Urothelium cell line (cell line): ENCODE measurements around the gene NDUFAB1.
"Not testable (repeated sequence)": the region's sequence is repeated elsewhere in the genome, so short reads cannot be mapped to it uniquely, and the experiment has no call there.

Source experiments
- DNase-seq: peaks from one replicate; pipeline ENCODE4 v3.0.0; 2011; ENCODE audit warnings: low spot score, mixed read lengths
- FAIRE-seq: peaks from 2 replicates; lab custom pipeline; 2011; peaks lifted over from hg19 to GRCh38; lab: Jason Lieb, UNC

Gene NDUFAB1

GRCh38 chr16:23556881-23557778 lies 39.0 kb downstream of the NDUFAB1 start, which contains the start of the genes EARS2 and UBFD1:
EARS2 (minus strand) TSS chr16:23557350; CDS start chr16:23557343, 7 bp downstream.
UBFD1 (plus strand) TSS chr16:23557727; CDS start chr16:23557743, 16 bp downstream.
- DNase-seq: peak; percentile 95
- peak; percentile 68 for FAIRE-seq

DNA sequence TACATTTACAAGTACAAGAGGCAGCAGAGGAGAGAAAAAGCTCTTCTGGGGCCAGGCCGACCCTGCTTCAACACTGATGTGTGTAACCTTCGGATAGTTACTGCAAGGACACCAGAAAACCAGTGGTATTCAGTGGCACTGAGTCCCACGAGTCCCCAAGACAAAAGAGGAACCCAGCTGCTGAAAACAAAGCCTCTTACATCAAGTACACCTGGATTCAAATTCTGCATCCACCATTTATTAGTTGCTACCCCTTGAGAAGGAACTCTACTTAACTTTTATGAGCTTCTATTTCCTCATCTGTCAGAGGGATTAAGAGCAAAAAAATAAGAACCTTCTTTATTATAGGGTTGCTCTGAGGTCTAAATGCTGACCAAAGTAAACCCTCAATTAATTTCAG lies 41.6 kb downstream of the NDUFAB1 start:
- DNase-seq (no peak), FAIRE-seq (no peak)

DNA sequence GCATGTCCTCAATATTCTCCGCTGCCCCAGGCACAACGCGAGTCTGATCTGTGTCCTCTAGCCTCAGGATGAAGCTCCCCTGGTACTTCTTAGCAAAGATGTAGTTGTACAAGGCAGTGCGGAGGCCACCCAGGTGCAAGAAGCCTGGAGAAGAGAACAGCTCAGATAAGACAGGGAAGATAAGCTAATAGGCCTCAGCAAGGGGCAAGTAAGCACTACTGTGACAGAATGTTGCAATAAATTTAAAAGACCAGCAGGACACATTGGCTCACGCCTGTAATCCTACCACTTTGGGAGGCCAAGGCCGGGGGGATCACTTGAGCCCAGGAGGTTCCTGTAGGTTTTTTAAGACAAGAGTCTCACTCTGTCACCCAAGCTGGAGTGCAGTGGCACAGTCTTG lies 44.0 kb downstream of the NDUFAB1 start:
- no peak for DNase-seq
- no peak for FAIRE-seq

GRCh38 chr16:23549938-23550337 lies 46.2 kb downstream of the NDUFAB1 start:
- DNase-seq: no peak
- no peak for FAIRE-seq

GRCh38 chr16:23544436-23544835 lies 51.7 kb downstream of the NDUFAB1 start:
- FAIRE-seq (no peak), DNase-seq (no peak)

GRCh38 chr16:23540817-23541178 lies 55.3 kb downstream of the NDUFAB1 start:
- not testable (repeated sequence) for FAIRE-seq

DNA sequence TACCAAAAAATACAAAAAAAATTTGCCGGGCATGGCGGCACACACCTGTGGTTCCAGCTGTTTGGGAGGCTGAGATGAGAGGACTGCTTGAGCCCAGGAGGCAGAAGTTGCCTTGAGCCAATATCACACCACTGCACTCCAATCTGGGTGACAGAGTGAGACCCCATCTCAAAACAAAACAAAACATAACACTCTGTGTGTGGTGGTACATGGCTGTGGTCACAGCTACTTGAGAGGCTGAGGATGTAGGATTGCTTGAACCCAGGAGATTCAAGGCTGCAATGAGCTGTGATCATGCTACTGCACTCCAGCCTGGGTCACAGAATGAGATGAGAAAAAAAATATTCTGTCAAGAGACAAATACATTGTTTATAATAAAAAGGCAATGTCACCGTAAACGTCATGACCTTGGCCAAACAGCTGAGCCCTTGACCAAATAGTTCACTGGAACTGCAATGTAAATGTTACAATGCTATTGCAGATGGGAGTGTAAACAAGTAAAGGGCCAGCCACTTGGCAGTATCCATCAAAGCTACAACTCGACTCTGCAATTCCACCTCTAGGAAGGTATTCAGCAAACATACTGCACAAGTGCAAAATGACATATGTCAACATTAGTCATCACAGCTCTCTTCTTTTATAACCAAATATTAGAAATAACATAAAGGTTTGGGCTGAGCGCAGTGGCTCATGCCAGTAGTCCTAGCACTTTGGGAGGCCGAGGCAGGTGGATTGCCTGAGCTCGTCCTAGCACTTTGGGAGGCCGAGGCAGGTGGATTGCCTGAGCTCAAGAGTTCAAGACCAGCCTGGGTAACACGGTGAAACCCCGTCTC lies 55.9 kb downstream of the NDUFAB1 start:
- no peak for FAIRE-seq
- no peak for DNase-seq

More at GRCh38 chr16:23540817-23541178, 55.3 kb downstream of the NDUFAB1 start:
- not testable (repeated sequence) for DNase-seq

DNA sequence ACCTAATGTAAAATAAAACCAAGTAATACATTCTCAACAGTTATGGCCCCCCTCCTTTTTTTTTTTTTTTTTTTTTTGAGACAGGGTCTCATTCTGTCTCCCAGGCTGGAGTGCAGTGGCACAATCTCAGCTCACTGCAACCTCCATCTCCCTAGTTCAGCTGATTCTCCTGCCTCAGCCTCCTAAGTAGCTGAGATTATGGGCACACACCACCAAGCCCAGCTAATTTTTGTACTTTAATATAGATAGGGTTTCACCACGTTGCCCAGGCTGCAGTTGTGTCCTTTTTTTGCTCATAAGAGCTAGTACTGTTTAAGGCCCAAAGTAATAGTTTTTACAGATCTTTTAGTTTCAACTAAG lies 57.2 kb downstream of the NDUFAB1 start:
- no peak for FAIRE-seq
- DNase-seq: no peak

- DNase-seq (no peak), FAIRE-seq (no peak)
Observed at GRCh38 chr16:23537390-23537789, 58.7 kb downstream of the NDUFAB1 start.

GRCh38 chr16:23535901-23536300 lies 60.2 kb downstream of the NDUFAB1 start:
- FAIRE-seq (no peak), DNase-seq (no peak)

DNA sequence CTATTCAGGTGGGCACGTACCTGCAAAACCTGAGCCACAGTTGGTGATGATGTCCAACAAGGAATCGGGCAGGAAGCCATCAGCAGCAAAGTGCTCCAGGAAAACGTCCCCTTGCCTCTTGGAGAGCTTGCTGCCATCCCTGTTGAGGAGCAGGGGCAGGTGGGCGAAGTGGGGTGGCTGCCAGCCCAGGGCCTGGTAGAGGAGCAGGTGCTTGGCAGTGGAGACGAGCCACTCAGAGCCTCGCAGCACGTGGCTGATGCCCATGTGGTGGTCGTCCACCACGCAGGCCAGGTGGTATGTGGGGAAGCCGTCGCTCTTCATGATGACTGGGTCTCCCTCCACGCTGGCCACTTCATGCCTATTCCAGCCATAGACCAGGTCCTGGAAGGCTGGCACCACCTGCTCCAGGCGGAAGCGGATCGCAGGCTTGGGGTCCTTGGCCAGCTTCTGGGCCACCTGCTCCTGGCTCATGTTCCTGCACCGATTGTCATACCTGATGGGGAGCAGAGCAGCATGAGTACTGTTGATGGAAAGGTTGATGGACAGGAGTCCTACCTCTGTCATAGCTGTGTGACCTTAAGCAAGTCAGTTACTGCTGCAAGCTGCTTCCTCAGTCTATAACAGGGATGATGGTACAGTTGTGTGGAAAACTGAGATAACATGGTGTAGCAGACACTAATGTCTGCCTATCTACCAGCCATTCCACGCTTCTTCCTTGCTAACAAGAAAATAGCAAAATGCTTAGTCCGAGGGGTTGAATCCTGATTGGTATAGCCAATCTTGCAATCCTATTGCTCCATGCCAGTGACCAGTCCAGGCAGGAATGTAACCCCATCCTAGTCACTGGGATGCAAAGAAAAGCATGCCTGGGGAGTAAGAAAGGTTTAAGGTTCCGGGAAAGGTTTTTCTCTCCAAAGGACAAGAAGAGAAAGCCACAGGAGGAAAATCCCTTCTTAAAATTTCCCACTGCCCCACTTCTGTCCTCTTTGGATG lies 61.0 kb downstream of the NDUFAB1 start:
- DNase-seq: no peak
- FAIRE-seq: no peak

GRCh38 chr16:23532448-23532847 lies 63.7 kb downstream of the NDUFAB1 start:
- FAIRE-seq: no peak
- no peak for DNase-seq
